HG03066 (cell line): ENCODE measurements around the gene PLAC8.
A peak's percentile ranks its signal among the peaks of the same experiment; 100 is the strongest.
"Not testable (repeated sequence)": the region's sequence is repeated elsewhere in the genome, so short reads cannot be mapped to it uniquely, and the experiment has no call there.

Source experiments
- ATAC-seq: cut with Tn5 transposase; IDR thresholded peaks from one replicate; pipeline ENCODE4 v1.9.1; 2021; ENCODE audit warnings: low read depth; ENCODE audit not compliant: unreplicated experiment

The PLAC8 gene

GRCh38 chr4:83114576-83114975 is at the start of gene PLAC8:
Gene PLAC8 (minus strand): TSS chr4:83114729. CDS start chr4:83107921, 6,808 bp downstream.
- ATAC-seq: peak; percentile 35

- ATAC-seq: no peak
Measured at GRCh38 chr4:83153417-83153816, 38.9 kb upstream of the PLAC8 start.

- no peak for ATAC-seq
Measured at GRCh38 chr4:83152746-83153145, 38.2 kb upstream of the PLAC8 start.

- ATAC-seq: no peak
Measured at GRCh38 chr4:83151651-83152050, 37.1 kb upstream of the PLAC8 start.

- no peak for ATAC-seq
Measured at GRCh38 chr4:83150653-83151330, 36.3 kb upstream of the PLAC8 start.

GRCh38 chr4:83149865-83150652 is 35.5 kb upstream of the PLAC8 start:
- no peak for ATAC-seq

GRCh38 chr4:83146841-83147240 is 32.3 kb upstream of the PLAC8 start:
- no peak for ATAC-seq

DNA sequence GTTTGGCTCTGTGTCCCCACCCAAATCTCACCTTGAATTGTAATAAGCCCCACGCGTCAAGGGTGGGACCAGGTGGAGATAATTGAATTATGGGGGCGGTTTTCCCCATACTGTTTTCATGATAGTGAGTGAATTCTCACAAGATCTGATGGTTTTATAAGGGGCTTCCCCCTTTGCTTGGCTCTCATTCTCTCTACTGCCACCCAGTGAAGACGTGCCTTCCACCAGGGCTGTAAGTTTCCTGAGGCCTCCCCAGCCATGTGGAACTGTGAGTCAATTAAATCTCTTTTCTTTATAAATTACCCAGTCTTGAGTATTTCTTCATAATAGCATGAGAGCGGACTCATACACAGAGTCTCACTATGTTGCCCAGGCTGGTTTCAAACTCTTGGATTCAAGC is 31.2 kb upstream of the PLAC8 start:
- ATAC-seq: not testable (repeated sequence)

DNA sequence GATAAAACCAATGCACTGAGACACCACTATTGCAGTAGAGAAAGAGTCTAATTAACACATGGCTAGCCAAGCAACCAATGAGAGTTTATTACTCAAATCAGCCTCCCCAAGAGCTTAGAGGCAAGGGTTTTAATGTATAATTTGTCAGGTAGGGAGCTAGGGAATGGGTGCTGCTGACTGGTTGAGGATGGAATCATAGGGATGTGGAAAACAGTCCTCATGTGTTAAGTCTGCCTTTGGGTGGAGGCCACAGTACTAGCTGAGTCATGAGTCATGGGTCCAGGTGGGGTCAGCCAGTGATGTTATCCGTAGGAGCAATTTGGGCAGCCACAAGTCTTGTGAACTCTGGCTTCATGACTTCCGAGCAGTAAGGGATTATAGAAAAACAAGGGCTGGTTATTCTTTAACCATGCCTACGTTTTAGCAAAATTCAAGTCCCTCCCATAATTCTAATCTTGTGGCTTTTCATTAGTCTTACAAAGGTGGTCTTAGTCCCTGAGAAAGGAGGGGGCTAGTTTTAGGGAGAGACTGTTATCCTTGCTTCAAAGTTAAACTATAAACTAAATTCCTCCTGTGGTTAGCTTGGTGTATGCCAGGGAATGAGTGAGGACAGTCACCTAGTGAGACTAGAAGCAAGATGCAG is 25.1 kb upstream of the PLAC8 start:
- ATAC-seq: no peak

DNA sequence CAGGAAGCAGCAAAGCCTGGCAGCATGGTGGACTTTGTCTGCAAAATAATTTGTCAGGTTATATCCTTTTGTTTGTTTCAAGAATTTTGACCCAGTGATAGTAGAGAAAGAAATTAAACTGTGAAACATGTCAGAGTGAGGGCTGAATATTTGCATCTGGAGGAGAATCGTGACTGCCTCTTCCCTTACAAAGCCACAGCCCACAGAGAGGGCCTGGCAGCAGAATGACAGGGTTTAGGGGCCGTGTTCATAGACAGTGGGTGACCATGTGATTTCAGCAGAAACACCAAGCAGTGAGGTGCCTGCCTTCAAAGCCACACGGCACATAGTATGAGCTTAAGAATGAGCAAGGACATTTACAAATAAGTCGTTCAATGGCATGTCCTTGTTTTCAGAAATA is 24.4 kb upstream of the PLAC8 start:
- no peak for ATAC-seq

DNA sequence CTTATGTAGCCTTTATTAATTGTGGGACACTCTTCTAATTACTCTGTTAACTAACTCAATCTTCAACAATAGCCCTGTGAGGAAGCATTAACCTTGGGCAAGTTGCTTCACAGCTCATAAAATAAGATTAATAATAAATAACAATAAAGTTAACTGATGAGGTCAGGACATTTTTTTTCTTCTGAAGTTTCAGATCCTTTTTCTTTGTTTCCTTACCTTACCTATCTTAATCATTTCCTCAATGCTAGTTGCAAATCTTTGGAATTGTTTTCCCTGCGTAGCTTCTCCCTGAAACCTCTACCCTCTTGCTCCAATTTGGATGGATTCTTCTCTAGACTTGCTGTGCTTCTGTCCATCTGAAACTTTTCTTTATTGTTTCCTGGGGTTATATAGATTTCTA is 17.5 kb upstream of the PLAC8 start:
- no peak for ATAC-seq

GRCh38 chr4:83129264-83129663 is 14.7 kb upstream of the PLAC8 start:
- ATAC-seq: no peak

GRCh38 chr4:83128240-83128929 is 13.9 kb upstream of the PLAC8 start:
- no peak for ATAC-seq

- ATAC-seq: no peak
Measured at GRCh38 chr4:83125738-83126141, 11.2 kb upstream of the PLAC8 start.

DNA sequence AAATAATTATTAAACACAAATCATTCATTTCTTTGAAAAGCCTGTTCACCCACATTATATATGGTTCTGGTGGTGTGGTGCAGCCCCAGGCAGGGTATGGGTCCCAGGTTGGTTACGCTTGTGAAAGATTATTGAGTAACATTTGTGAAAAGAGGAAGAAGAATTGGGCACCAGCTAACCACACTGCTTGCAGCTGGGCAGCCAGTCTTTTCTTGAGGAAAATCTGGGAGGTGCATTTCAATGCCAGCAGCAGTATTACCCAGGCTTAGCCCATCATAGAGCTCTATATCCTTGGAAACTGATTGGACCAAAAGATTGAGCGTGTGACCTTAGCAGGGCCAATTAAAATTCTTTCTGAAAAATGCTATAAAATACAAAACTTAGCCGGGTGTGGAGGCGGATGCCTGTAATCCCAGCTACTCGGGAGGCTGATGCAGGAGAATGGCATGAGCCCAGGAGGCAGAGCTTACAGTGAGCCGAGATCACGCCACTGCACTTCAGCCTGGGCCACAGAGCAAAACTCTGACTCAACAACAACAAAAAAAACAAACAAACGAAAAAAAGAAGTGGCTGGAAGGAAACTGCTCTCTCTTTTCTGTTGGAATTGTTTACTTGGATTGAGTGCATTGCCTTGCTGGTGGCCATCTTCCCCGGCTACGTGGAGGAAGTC is 9.7 kb upstream of the PLAC8 start:
- ATAC-seq: no peak

DNA sequence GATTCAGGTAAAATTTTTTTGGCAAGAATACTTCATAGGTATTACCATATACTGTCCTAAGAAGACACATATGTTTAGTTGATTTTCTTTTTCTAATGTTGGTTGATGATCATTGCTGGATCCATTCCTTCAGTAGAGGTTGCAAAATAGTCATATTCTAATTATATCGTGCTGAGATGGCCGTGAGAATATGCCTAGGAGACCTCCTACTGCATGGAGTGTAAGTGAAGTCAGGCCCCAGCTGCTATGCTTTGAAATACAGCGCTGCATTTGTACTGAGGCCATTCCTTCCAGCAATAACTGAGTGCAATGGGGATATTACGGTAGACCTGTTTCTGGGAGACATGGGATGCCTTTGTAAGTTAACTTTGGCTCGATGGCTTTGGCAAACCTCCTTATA is 6.7 kb upstream of the PLAC8 start:
- no peak for ATAC-seq

- no peak for ATAC-seq
Measured at GRCh38 chr4:83118869-83119268, 4.3 kb upstream of the PLAC8 start.

DNA sequence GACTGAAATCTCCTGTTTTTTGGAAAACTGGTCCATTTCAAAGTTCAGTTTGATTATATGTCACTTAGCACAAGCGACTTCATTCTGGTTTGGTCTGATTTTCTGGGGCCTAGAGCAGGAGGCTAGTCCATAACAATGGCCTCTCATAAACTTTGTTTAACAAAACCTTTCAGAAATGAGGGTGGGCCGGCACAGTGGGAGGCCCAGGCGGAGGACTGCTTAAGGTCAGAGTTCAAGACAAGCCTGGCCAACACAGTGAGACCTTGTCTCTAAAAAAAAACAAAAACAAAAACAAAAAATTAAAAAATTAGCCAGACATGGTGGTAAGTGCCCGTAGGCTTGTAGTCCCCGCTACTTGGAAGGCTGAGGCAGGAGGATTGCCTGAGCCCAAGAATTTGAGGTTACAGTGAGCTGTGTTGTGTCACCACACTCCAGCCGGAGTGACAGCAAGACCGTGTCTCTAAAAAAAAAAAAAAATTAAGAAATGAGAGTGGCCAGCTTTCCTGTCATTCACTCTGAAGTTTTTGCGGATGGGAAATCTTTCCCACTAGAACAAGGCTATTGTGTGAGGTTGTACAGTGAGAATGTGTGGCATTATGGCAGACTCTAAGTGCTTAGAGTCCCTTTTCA is 1.2 kb upstream of the PLAC8 start:
- no peak for ATAC-seq

GRCh38 chr4:83115000-83115399 is 471 bp upstream of the PLAC8 start:
- no peak for ATAC-seq

DNA sequence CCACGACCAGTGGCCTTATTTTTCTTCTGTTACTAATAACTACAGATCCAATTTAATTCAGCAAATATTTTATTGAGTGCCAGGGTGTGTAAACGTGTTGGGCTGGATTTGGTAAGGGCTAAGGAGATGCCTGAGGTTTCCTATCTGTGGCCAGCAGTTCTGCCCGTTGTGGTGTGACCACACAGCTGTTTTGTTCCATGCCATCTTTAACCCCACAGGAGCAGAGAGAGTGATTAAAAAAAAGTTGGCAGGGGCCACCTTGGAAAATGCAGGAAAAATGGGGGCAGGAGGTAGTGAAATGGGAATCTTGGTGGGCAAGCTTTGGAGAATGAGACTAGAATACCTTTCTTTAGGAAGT is 1.1 kb downstream of the PLAC8 start:
- no peak for ATAC-seq
